MM.1S (cell line): ENCODE results near the gene C16orf89.

ENCODE experiments used
- CTCF ChIP-seq: fragments of 300-600 bp; sonication (generic); IDR thresholded peaks from 2 replicates; pipeline ENCODE4 v1.5.1; 2016; ENCODE audit warnings: antibody characterized with exemption, low read length, mixed read lengths
- EZH2 ChIP-seq: fragments of 300-600 bp; sonication (generic); optimal IDR thresholded peaks from 2 replicates; pipeline ENCODE3; 2017; ENCODE audit warnings: low read depth, mild to moderate bottlenecking, antibody characterized with exemption, low read length, mixed read lengths

GRCh38 chr16:5025171-5025632 is 40.6 kb downstream of the C16orf89 start:
- TF ChIP-seq CTCF (0 out of 2 replicates have a peak, but pooled peaks have one; percentile 8), EZH2 (no peak)
